Measurements from ENCODE around the gene FAM174B. TPM values are rescaled to one million over a fixed set of nuclear protein-coding genes. Genes with fewer than 3 reads are reported as not detected.

The FAM174B gene
- total RNA-seq, 4 donors from 2014 or later = 9.2 to 15.5 (median 13.3) TPM

GRCh38 chr15:92653366-92653765 lies 2.2 kb downstream of the FAM174B start:
- TF ChIP-seq CTCF (IDR thresholded peaks at IDR 0.05) (no peak), EP300 (IDR thresholded peaks at IDR 0.05) (no peak), POLR2AphosphoS5 (IDR thresholded peaks at IDR 0.05) (no peak), POLR2A (IDR thresholded peaks at IDR 0.05) (no peak)
- Histone ChIP-seq H3K27me3 (no peaks in the 10 kb centered on the region), H3K27ac (peak overlapping the region in 3 of 4 donors; percentile 3 to 88 (median 74)), H3K4me3 (peak overlapping the region in 1 of 2 donors; percentile 64), H3K4me1 (peaks cover 0 to 67% (median 23%) of the 10 kb centered on the region in 3 donors), H3K9me3 (no peaks in the 10 kb centered on the region), H3K36me3 (no peaks in the 10 kb centered on the region)
- WGBS, 2 donors (ENCODE audit: low coverage in 1 of 2) = 71 to 100% methylated on average over 1 of the region's 5 CpGs
- no peak for ATAC-seq

- peaks cover 0 to 67% (median 23%) of the 10 kb centered on the region in 3 donors for H3K4me1 ChIP-seq
- no peaks in the 10 kb centered on the region for H3K9me3 ChIP-seq
- TF ChIP-seq EP300 (IDR thresholded peaks at IDR 0.05) = no peak
- TF ChIP-seq POLR2AphosphoS5 (IDR thresholded peaks at IDR 0.05) = no peak
- H3K36me3 ChIP-seq = no peaks in the 10 kb centered on the region
- no peak overlapping the region for H3K4me3 ChIP-seq
- H3K27ac ChIP-seq = peak overlapping the region in 3 of 4 donors; percentile 48 to 88 (median 74)
- no peak for ATAC-seq
- WGBS, 2 donors (ENCODE audit: low coverage in 1 of 2) = 50 to 76% methylated on average over 1 to 8 of the region's 9 CpGs
- H3K27me3 ChIP-seq = no peaks in the 10 kb centered on the region
These were observed 3.0 kb downstream of the FAM174B start for GRCh38 chr15:92652576-92652966.

GRCh38 chr15:92651877-92652575 lies 3.5 kb downstream of the FAM174B start:
- TF ChIP-seq POLR2AphosphoS5 (IDR thresholded peaks at IDR 0.05) (no peak), POLR2A (IDR thresholded peaks at IDR 0.05) (no peak), CTCF (IDR thresholded peaks at IDR 0.05) (no peak), EP300 (IDR thresholded peaks at IDR 0.05) (no peak)
- no peaks in the 10 kb centered on the region for H3K27me3 ChIP-seq

GRCh38 chr15:92650966-92651365 lies 4.6 kb downstream of the FAM174B start:
- 91 to 100% methylated on average over 1 to 2 of the region's 2 CpGs for WGBS, 2 donors (ENCODE audit: low coverage in 1 of 2)
- TF ChIP-seq EP300 (IDR thresholded peaks at IDR 0.05) = no peak
- TF ChIP-seq POLR2AphosphoS5 (IDR thresholded peaks at IDR 0.05) = no peak
- TF ChIP-seq POLR2A (IDR thresholded peaks at IDR 0.05) = no peak
- TF ChIP-seq CTCF (IDR thresholded peaks at IDR 0.05) = no peak
- Histone ChIP-seq H3K27ac (peak overlapping the region in 2 of 4 donors; percentile 3 to 58), H3K36me3 (no peaks in the 10 kb centered on the region), H3K27me3 (no peaks in the 10 kb centered on the region), H3K4me1 (peaks cover 0 to 73% (median 20%) of the 10 kb centered on the region in 3 donors), H3K9me3 (no peaks in the 10 kb centered on the region), H3K4me3 (no peak overlapping the region)
- ATAC-seq = no peak

More at GRCh38 chr15:92651877-92652575, 3.5 kb downstream of the FAM174B start:
- Histone ChIP-seq H3K36me3 (no peaks in the 10 kb centered on the region), H3K4me3 (no peak overlapping the region), H3K27ac (peak overlapping the region in 3 of 4 donors; percentile 48 to 88 (median 74)), H3K4me1 (peaks cover 0 to 70% (median 23%) of the 10 kb centered on the region in 3 donors), H3K9me3 (no peaks in the 10 kb centered on the region)
- 71 to 83% methylated on average over 7 to 10 of the region's 10 CpGs for WGBS, 2 donors (ENCODE audit: low coverage in 1 of 2)
- no peak for ATAC-seq

- no peak for TF ChIP-seq POLR2AphosphoS5 (IDR thresholded peaks at IDR 0.05)
- no peak for TF ChIP-seq EP300 (IDR thresholded peaks at IDR 0.05)
- TF ChIP-seq POLR2A (IDR thresholded peaks at IDR 0.05) = no peak
- TF ChIP-seq CTCF (IDR thresholded peaks at IDR 0.05) = no peak
- ATAC-seq = no peak
- WGBS, 2 donors (ENCODE audit: low coverage in 1 of 2) = 24 to 49% methylated on average over 3 to 8 of the region's 9 CpGs
These were observed 5.3 kb downstream of the FAM174B start for GRCh38 chr15:92650256-92650655.

More at GRCh38 chr15:92650256-92650655, 5.3 kb downstream of the FAM174B start:
- H3K27me3 ChIP-seq = no peaks in the 10 kb centered on the region
- H3K27ac ChIP-seq = peak overlapping the region in 2 of 4 donors; percentile 3 to 58
- H3K36me3 ChIP-seq = no peaks in the 10 kb centered on the region
- H3K4me3 ChIP-seq = no peak overlapping the region
- H3K4me1 ChIP-seq = peaks cover 0 to 76% (median 17%) of the 10 kb centered on the region in 3 donors
- no peaks in the 10 kb centered on the region for H3K9me3 ChIP-seq
